GM18858 (cell line): Measurements from ENCODE around the gene MKS1.

Experiments used
- ATAC-seq: cut with Tn5 transposase; IDR thresholded peaks from one replicate; pipeline ENCODE4 v1.9.1; 2021; ENCODE audit not compliant: unreplicated experiment

Gene MKS1

DNA sequence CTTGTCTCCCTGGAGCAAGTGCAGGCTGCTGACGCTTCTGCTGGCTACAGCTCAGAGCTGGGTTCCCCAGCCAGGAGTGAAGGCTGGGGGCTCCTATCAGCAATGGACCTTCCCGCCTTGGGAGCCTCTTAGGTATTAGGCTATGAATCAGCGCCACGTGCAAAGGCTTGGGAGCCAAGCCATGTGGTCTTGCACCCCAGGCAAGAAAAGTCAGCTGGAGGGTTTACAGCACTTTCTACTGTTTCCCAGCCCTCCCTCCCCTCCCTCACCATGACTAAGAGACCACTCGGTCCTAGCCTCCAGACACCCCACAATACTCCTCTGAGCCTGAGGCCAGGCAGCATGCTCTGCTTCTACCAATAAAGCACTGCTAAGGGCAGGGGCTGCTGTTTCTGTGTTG lies 14.3 kb downstream of the MKS1 start:
- no peak for ATAC-seq

DNA sequence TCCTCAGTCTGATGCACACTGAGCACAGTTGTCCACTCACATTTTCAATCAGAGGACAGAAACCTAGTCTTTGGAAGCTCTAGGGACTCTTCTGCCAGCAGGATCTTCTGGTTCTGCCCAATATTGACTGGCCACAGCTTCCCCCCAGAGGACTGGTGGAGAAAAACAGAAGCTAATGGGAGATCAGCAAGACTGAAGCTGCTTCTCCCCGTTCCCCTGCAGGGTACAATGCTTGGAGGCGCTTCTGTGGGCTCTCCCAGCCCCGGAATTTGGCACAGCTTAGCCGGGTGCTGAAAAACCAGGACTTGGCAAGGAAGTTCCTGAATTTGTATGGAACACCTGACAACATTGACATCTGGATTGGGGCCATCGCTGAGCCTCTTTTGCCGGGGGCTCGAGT lies 16.2 kb downstream of the MKS1 start:
- no peak for ATAC-seq

DNA sequence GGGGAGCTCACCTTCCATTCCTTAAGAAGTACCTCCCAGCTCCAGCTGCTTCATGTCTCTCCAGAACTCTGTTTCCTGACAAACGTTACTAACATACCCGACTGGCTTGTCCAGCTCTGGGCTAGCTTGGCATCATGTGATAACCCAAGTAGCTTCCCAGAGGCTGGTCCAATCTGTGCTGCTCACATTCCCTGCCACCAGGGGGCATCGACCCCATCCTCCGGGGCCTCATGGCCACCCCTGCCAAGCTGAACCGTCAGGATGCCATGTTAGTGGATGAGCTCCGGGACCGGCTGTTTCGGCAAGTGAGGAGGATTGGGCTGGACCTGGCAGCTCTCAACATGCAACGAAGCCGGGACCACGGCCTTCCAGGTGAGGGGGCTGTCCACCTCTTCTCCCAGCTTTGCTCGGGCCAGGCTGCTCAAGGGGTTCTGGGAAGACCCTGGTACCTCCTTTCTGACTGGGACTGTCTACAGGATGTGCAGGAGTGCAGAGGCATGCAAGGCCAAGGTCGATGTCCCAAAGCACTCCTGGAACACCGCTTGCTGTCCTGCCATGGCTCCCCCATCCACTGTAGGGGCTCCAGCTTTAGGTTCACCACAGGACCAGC lies 18.9 kb downstream of the MKS1 start:
- no peak for ATAC-seq

GRCh38 chr17:58196610-58197009 lies 22.4 kb downstream of the MKS1 start:
- ATAC-seq, result no peak

- no peak for ATAC-seq
Measured at GRCh38 chr17:58195518-58196123, 23.4 kb downstream of the MKS1 start.

GRCh38 chr17:58193641-58194255 lies 25.3 kb downstream of the MKS1 start:
- no peak for ATAC-seq

DNA sequence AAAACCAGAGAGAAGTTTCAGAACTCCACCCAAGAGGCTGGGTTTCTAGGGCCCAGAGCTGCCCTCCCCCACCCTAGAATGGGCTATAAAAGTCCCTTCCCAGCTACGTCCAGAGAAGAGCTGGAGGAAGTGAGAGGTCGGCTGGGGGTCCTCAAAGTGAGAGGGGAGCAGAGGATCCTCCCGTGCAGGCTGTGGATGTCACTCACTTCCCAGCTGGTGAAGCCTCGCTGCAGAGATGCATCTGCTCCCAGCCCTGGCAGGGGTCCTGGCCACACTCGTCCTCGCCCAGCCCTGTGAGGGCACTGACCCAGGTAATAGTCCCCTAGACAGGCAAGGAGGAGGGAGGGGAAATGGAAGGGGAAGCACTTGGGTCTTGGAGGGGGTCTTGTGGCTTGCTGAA lies 26.4 kb downstream of the MKS1 start, which contains the start of gene EPX:
Gene EPX (plus strand): TSS at position 115 of the 400 bp plus-strand sequence. CDS start 121 bp downstream, at position 236.
- ATAC-seq, result no peak

DNA sequence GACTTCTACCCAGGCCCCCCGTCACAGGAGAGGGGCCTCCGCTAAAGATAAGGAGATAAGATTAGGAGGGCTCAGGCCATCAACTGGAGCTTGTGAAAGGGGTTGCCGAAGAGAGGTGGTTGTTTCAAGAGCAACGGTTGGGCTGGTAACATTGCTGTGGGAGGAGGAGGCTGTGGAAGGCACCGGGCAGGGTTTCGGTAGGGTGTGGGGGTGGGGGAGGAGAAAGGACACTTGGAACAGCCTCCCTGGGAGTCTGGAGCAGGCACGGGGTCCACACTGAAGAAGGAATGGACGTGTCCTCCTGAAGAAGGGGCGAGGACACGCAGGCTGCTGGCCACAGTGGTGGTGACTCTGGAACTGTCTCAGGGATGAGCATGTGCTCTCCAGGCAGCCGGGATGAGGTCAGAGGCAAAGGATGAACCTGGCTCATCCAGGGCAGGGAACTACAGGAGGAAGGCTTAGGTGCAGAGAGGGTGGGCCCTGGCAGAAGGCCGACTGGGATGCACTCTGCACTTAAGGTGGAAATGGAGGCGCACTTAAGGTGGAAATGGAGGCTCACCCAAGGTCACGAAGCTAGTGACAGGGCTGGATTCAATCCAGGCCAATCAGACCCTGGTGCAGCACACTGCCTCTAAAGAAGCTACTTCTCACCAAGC lies 27.7 kb downstream of the MKS1 start:
- no peak for ATAC-seq

GRCh38 chr17:58189436-58190146 lies 29.5 kb downstream of the MKS1 start:
- ATAC-seq, result no peak

- ATAC-seq, result no peak
Measured at GRCh38 chr17:58187675-58188074, 31.4 kb downstream of the MKS1 start.

- no peak for ATAC-seq
Measured at GRCh38 chr17:58187063-58187462, 32.0 kb downstream of the MKS1 start.

DNA sequence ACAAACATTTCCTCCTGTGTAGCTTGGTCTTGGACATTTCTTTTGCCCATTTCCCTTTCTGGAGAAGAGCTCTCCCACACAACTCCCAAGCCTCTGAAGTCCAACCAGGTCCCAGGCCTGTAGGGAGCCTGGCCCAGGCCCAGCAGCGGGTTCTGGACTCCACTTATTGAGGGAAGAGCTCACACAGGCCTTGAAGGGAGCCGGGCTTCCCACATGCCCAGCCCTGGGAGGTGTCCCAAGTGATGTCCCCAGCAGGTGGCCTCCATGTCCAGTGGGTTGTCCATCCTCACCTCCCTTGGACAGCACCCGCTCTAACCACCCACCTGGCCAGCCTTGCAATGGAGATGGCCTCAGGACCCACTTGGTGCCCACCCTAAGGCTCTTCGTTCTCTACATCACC lies 32.5 kb downstream of the MKS1 start:
- ATAC-seq, result no peak

- ATAC-seq, result no peak
Measured at GRCh38 chr17:58184986-58185761, 33.9 kb downstream of the MKS1 start.

- ATAC-seq, result no peak
Measured at GRCh38 chr17:58184308-58184985, 34.6 kb downstream of the MKS1 start.

- ATAC-seq, result no peak
Measured at GRCh38 chr17:58183514-58183913, 35.5 kb downstream of the MKS1 start.

DNA sequence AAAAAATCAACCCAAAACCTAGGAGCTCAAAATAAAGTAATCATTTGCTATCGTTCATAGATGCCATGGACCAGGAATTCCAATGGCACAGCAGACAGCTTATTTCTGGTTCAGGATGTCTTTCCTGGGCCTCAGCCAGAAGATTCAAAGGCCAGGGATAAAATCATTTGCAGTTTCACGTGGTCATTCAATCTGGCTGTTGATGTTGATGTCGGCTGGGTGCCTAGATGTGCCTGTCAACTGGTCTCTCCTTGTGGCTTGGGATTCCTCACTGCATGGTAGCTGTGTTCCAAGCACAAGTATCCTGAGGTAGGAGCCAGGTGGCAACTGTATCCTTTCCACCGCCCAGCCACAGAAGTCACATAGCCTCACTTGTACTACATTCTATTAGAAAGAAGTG lies 37.3 kb downstream of the MKS1 start:
- ATAC-seq, result no peak

GRCh38 chr17:58176200-58176599 lies 42.9 kb downstream of the MKS1 start:
- ATAC-seq, result no peak

DNA sequence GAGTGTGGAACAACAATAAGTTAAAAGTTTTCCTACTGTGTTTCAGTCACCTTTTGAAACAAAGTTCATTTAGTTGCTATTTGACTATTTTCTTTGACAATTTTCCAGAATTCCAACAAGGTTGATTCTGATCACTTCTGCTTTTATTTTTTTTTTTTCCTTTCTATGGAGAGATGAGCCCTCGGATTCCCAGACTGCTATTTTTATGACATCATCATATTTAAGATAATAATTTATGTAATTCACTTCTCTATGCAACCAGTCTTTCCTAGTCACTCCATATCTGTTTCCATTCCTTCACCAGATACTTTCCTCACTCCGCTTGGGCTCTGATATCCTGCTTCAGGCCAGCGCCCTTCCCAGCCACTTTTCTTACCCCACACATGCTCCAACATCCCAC lies 44.2 kb downstream of the MKS1 start:
- ATAC-seq, result no peak

GRCh38 chr17:58172369-58173071 lies 46.5 kb downstream of the MKS1 start:
- no peak for ATAC-seq
